NCI-H2081 treated with DMSO at 0.1 percent for 48 hours (cell line): ENCODE data around the gene TGFBR1.
"Not testable (repeated sequence)": the region's sequence is repeated elsewhere in the genome, so short reads cannot be mapped to it uniquely, and the experiment has no call there.

Experiments
- DNase-seq: peaks from one replicate; lab custom pipeline; 2025; lab: John Stamatoyannopoulos, UW

The TGFBR1 gene

DNA sequence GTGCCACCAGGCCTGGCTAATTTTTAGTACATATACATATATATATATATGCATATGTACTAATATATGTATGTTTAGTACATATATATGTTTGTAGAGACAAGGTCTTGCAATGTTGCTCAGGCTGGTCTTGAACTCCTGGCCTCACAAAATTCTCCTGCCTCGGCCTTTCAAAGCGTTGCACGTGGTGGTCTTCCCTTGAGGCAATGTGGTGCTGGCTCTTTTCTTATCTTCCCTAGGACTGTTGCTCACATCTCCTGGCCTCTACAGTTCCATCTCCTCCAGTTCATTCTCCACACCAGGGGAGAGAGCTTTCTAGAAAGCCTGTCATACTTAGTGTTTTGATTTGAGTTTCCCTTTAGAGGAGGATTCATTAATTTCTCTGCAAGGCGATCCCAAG lies 28.9 kb upstream of the TGFBR1 start:
- DNase-seq, result no peak

DNA sequence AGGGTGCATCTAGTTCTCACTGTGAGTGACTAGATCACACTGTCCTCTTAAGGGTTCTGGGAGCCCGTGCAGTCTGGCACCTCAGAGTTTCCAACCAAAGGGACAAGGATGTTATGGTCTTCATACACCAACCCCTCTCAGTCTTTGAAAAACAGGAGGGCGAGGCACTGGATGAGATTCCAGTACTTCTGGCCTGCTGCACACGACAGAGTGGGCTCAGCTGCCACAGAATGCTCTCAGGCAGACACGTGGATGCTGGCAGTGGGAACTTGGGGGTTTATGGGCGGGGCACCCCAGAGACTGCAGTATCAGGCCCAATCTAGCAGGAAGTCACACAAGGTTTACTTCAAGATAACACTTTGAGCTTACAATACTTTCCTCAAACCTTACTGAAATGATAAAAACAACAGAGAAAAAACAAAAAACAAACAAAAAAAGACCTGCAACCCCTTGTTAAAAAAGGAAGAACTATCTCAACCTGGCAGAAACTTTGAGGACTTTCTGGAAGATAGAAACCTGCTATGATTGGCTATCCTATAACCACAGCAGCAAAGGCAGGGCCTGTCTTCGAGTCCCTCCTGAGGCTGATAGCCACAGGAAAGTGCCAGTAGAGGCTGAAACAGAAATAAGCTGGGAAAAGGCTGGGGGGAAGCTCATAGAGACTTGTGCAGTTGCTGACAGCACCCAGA lies 28.3 kb upstream of the TGFBR1 start:
- DNase-seq, result no peak

DNA sequence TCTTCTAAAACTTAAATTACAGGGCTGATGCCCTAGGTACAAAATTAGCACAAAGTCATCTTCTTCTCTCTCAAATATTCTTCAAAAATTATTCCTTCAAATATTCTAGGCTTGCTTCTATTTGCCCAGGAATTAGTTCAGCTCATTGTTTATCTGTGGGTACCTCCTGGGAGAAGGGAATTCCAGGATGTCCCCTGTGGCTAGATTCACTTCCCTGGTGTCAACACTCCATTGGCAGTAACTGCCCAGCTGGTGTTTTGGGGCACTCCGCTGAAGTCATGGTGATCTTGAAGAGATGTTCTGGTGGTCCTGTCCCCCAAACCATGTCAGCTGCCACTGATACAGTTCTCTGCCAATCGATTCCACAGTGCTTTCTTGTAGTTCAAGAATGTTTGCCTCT lies 26.2 kb upstream of the TGFBR1 start:
- no peak for DNase-seq

DNA sequence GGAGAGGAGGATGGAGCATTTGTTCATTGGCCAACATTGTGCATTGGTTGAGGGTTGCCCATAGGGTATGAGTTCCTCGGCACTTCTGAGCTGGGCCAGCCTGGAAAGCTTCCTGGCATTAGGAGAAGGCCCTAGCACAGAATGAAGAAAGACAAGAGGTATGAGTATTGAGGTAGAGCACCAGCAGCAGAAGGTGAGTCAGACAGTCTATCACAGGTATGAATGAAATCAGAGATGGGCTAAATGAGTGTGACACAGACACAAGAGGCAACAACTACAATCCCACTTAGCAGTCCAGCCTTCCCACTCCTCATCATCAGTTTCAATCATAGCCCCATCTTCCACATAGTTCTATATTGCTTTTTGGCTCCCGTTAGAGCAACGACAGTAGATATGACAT lies 25.4 kb upstream of the TGFBR1 start:
- DNase-seq, result no peak

DNA sequence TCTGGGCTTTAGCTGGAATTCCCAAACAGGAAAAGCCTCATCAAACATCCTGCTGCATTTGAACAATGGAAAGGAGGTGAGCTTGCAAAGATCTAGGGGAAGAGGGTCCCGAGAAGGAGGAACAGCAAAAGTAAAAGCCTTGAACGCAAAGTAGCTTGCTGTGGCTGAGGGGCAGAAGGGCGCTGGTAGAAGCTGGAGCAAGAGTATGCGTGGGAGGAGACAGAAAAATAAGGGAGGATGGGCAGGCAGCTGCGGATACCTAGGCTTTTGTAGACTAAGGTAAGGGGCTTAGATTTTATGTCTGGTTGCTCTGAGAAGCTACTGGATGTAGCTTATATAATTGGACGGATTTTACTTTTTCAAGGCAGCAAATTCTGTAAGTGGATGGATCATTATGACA lies 21.9 kb upstream of the TGFBR1 start:
- no peak for DNase-seq

DNA sequence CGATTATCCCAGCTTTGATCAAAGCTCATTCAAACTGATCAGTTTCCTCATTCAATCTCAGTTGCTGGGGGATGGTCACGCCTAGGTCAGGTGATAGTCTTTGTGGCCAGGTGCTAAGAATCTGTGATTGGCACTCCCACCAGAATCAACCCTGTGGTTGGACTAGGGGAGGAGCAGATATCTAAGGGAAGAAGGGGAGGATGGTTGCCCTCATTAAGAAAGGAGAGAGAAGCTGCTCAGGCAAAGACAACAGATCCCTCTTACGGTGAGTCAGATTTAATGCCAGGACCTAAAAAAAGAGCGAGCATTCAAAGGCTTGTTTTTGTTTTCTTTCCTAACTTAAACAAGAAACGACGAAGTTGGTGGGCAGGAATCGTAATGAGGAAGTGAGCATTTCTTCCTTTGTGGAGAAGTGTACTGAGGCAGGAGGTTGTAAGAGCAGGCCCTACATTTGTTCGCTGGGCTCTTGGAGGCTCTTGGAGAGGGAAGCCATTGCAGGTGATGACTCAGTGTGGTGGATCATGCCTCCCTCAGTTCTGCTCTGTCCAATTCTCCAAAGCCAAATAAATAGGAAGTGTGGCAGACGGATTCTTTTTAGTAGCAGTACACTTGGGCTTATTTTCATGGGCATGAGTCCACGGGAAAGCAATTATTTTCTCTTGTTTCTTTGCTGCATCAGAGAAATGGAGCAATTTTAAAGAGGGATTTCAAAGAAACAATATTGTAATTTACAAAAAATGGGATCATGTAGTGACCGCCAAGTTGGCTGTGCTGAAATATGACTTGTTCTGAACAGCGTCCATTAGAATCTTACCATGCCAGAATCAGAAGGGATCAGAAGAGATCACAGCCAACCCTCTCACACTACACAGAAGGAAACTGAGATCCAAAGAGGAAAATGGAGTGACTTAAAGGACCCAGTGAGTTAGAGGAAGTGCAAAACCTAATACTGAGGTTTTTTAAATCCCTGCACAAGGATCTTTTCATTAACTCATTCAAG lies 18.7 kb upstream of the TGFBR1 start:
- DNase-seq, result no peak

DNA sequence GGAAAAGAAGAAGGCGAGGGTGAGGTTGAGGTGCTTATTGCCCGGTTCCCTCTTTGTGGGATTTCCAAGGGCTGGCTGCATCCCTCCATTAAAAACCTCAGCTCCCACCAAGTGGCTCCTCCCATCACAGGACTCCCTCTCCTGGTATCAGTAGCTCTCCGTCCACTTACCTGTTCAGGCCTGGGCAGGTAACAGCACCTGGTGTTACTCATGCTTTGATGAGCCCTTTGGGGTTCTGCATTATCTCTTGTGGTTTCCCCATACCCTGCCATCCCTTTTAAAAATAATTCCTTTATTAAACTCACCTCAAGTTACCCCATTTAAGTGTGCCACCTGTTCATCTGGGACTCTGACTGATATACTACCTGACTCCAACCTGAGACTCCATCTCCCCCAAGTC lies 17.5 kb upstream of the TGFBR1 start:
- no peak for DNase-seq

DNA sequence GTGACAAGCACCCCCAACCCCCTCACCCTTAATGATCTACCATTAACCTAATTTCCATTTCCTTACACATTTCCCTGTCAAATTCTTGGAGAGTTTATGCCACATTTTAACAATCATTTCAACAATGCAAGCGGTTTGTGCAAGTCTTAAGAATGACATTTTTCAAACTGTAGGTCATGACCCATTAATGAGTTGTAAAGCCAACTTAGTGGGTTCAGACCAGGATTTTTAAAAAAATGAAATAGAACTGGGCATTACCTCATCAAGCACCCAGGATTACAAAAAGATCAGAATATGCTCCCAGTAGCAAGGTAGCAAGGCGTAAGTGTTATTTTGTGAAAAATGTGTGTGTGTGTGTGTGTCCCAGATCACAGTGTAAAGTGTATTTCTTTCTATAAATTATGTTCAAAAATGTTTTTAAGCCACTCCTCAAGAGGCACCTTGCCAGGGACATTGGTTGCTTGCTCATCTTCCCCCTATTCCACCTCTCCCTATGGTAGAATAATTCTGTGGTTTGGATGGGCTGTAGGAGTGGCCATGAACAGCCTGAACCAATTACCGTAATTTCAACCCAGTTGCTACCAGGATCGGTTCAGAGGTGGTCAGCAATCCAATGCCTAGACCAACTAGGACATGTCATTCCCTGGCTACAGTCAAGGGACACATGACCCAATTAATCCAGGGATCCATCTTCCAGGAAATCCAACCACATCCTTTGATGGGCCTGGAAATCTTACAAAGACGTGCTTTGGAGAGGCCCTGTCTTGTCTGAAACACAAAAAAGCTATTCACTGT lies 14.4 kb upstream of the TGFBR1 start:
- no peak for DNase-seq

DNA sequence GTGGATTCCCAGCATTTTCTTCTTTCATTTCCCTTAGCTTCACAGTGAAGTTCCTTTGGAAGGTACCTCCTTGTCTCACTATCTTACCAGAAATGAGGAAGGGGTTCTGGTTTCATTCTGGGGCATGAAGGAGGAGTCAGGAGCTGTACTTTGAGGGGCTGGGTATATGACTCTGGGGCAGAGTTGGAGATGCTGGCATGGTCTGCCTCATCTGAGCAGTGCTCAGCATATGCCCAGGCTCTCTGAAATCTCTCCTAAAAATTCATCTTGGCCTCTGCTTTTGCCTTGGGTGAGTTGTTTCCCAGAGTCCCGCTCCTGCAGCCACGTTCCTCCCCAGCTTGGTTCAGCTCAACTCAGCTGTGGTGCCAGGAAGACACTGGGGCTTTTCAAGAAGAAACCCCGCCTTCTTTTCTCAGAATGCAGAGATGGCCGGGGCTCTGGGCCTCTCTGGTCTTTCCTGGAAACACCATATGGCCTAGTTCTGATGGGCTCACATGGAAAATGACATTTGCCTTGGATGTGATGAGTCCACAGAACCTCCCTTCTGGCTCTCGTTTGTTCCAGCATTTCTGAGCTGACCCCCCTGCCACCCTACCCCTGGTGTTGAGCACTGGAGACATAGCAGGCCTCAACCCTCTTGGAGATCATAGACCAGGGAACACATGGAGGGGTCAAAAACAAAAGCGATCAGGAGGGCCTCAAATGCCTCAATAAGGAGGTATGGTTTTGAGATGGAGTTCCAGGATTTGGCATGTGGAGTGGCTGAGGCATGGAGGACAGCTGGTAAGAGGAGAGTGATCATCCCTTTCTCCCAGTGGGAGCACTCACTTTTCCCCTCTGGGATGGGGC lies 12.0 kb upstream of the TGFBR1 start:
- DNase-seq, result no peak

DNA sequence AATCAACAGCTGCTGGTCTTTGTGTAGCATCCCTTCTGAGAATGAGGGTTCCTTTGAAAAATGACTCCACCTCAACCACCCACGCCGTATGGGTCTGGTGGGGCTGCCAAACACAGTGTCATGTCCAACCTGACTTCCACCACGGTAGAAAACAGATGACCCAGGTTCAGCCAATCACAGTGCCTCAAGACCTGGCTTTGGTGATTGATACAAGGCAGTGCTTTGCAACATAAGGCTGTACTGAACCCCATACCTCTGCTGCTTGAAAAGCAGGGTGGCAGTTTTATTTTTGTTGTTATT lies 11.5 kb upstream of the TGFBR1 start:
- DNase-seq, result no peak

DNA sequence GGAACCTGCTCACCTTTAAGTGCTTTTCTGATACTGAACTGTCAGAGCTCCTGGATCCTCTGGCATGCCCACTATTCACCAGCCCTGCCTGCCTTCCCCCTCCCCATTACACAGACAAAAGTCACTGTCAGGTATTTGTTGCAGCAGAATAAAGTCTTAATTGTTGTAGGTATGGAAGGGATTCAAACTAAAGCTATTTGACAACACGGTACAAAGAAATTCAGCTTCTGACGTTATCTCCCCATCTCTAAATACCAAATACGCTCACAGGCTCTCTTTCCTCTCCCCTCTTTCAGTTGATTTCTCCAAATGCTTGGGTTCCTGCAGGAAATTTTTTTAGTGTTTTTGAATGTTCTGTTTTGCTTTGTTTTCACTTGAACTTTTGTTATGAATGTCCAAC lies 9.3 kb upstream of the TGFBR1 start:
- DNase-seq, result no peak

DNA sequence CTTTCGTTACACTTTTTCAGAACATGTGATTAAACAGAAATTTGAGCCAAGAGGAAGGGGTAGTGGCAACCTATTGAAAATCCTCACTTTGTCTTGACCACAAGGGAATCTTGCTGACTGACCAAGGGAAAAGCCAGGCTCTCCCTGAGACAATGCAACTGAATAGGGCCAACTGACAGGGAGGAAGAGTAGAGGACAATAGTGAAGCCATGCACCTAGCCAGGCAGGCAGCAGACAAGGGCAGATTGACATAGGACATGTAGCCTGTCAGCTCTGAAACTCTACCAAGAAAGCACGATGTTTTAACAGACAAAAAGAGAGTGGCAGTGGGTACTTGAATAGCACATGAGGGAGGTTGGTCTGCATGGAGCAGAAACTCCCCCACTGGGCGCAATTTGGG lies 8.5 kb upstream of the TGFBR1 start:
- no peak for DNase-seq

DNA sequence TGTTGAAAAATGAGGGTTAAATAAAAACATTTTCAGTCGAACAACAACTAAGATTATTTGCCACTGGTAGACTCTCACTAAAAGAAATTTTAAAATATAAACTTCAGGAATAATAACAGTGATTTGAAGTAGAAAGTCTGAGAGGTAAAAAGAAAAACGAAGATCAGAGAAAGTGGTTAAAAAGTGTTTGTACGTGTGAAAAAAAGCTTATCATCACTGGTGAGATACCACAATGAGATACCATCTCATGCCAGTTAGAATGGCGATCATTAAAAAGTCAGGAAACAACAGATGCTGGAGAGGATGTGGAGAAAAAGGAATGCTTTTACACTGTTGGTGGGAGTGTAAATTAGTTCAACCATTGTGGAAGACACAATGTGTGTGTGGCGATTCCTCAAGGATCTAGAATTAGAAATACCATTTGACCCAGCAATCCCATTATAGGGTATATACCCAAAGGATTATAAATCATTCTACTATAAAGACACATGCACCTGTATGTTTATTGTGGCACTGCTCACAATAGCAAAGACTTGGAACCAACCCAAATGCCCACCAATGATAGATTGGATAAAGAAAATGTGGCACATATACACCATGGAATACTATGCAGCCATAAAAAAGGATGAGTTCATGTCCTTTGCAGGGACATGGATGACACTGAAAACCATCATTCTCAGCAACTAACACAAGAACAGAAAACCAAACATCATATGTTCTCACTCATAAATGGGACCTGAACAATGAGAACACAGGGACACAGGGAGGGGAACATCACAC lies 4.9 kb upstream of the TGFBR1 start:
- DNase-seq, result not testable (repeated sequence)

DNA sequence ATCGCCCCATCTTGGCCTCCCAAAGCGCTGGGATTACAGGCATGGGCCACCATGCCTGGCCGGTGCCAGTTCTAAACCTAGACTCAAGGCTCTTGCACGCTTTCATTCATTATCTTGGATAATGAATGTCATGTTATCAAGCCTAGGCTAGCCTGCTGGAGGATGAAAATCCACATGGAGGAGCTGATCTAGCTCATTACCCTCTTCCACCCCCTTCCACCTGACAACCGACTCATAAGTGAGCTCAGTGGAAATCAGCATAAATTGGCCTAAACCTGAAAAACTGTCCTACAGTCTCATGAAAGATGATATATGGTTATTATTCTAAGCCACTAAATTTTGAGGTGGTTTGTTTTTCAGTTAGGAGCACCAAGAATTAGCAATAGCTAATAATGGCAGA lies 3.6 kb upstream of the TGFBR1 start:
- no peak for DNase-seq

DNA sequence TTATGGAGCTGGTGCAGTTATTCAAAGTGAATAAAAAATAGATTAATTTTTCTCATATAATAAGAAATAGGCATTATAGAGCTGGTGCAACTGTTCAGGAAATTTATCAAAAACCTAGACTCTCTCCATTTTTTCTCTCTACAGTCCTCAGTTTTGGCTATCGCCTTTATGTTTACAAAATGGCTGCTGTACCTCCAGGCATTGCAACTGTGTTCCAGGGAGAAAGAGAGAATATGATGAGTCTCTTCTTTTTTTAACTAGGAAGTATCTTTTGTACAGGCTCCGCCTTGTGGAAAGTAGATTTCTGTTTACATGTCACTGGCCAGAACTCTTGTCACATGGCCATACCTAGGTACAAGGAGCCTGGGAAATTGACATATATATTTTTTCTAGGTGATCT lies 3.1 kb upstream of the TGFBR1 start:
- no peak for DNase-seq

DNA sequence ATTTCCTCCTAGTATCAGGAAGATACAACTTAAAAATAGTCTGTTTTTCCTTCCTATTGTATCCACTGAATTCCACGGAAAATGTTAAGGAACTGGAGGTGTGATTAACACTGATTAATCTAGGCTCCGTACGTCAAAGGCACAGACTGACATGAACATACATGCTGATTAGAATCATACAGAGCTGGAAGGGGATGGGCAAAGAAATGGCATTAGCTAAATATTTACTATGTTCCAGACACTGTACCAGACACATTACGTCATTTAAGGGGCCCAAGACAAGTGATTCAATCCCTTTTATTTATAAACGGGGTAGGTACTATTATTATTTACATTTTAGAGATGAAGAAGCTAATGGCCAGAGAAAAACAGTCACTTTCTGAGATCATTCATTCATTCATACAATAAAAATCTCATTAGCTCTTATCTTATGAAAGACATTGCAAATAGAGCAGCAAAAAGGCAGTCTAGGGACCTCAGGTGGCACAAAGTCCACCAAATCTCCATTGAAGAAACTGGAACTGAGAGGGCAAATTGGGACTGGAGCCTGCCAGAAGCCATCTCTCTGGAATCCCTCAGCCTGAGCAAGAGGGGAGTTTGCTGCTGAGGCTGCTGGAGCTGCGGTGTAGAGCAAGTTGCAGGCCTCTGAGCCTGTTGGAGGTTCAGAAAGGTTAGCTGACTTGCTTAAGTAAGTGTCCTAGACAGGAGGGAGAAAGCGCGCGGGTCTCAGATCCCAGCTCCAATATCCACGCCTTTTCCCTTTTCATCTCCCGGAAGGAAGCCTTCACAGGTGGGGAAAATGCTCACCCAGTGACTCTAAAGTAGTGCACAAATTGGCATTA lies 1.6 kb upstream of the TGFBR1 start:
- DNase-seq, result no peak

DNA sequence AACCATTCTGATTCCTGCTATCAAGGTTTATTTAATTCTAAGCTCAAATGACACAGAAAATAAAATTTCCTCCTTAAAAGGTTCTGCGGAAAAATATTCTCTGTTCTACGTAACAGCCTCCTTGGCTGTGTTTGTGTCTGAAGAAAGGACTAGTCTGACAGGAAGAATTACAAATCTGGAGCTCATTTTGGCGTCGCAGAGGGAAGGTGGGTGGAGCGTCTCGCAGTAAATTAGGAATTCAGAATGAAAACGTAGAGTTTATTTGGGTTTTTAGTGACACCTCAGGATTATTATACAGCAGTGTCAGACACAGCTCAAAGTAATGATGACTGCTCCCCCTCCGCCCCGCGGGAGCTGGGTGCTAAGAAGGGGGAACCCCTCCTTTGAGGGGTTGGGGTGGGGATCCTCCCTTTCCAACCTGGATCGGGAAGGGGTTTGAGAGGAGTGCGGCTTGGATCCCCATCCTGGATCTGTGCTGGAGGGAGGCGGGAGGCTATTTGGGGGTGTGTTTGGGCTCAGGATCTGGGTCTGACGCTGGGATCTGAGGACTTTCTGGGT lies 933 bp upstream of the TGFBR1 start:
- DNase-seq, result no peak

DNA sequence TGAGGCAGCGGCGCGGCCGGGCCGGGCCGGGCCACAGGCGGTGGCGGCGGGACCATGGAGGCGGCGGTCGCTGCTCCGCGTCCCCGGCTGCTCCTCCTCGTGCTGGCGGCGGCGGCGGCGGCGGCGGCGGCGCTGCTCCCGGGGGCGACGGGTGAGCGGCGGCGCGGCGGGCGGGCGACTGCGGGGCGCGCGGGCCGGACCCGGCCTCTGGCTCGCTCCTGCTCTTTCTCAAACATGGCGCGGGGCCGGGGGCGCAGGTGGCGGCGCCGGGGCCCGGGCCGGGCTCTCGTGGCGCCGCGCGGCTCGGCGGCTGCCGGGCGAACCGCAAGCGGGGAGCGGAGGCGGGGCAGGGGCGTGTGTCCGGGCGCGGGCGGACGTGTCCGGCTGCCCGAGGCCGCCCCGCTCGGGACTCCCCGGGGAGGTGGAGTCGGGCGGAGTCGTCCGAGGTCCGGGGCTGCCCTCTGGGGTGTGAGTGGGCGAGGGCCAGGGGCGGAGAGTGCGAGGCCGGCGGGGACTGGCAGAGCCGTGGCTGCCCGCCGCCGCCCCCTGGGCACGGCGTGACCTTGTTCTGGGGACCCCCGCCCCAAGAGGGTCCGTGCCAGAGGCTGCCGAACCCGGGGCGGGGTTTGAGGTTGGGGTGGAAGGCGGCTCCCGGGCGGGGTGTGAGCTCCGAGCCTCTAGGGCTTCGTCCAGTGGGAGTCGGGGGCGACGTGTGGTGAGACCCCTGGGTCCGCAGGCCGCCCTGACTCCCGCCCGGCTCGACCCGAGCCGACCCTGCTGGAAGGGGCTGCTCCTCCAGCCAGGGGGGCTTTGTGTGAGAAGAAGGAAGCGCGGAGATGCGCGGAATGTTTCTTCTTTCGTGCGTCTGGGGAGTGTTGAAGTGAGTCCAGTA lies 485 bp downstream of the TGFBR1 start:
- no peak for DNase-seq

DNA sequence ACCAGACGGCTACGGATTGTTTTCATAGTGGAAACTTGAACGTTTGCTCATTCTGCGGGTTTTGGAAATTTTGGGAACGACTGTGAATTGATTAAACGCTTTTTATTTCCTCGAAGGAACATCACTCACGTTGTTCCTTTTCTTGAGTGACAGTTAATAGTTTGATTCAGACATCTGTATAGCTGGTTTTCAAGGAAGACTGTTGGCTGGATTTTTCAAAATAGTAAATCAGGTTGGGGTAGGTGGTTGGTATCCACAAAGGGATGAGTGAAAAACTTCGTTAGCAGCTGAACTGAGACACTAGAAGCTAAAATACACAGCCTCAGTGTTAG lies 1.1 kb downstream of the TGFBR1 start:
- DNase-seq, result no peak
